HCT116 (cell line): Measurements from ENCODE around the gene TRRAP. TPM values are rescaled to one million over a fixed set of nuclear protein-coding genes. Genes with fewer than 3 reads are reported as not detected.

Source experiments
- ATAC-seq: fragments of 200-7000 bp; cut with Tn5 transposase; 2 replicates; pipeline ENCODE4 v1.9.1; 2020; ENCODE audit warnings: mild to moderate bottlenecking, moderate library complexity
- BruUV-seq: library from RNA; stranded (reverse); fragments of 400-500 nt; replicated peaks from 2 replicates; lab custom pipeline; 2021; lab: Mats Ljungman, UMichigan
- CTCF ChIA-PET: fragments of 300-600 bp; sonication (Branson Sonifier 250); formaldehyde crosslinking; loops from one replicate; lab custom pipeline; 2021; ENCODE audit warnings: antibody characterized with exemption; lab: Charles Lee
- POLR2A ChIA-PET: fragments of 300-600, 350-600 bp; sonication (Branson Sonifier 250); formaldehyde crosslinking; loops from one replicate; lab custom pipeline; 2021; ENCODE audit warnings: antibody characterized with exemption; lab: Charles Lee
- RAD21 ChIA-PET, 2 experiments: fragments of 300-600 bp; sonication (Branson Sonifier 250); formaldehyde crosslinking; loops; one replicate each; lab custom pipeline; 2023; ENCODE audit warnings: low total read pairs in 2 of 2; ENCODE audit not compliant: uncharacterized antibody in 2 of 2, unreplicated experiment in 2 of 2, low non-redundant PET in 1 of 2; lab: Charles Lee
- DNase-seq: peaks from one replicate; pipeline ENCODE4 v3.0.0-alpha.2; 2010; ENCODE audit warnings: low read depth, low spot score
- H2AFZ ChIP-seq: fragments of 200-600 bp; shearing (Covaris generic), sonication (generic); 2 replicates; pipeline ENCODE4 v1.6.1; 2017; ENCODE audit warnings: low read depth, mixed run types, mixed read lengths, antibody characterized with exemption, low read length; ENCODE audit not compliant: poor library complexity, severe bottlenecking
- H3K27ac ChIP-seq: 2 replicates; pipeline ENCODE4 v1.5.1; 2012; ENCODE audit warnings: low read depth, low read length
- H3K27me3 ChIP-seq: fragments of 200-600 bp; sonication (generic); 2 replicates; pipeline ENCODE4 v1.6.1; 2016; ENCODE audit warnings: mixed run types, low read length, mixed read lengths; ENCODE audit not compliant: insufficient read depth
- H3K36me3 ChIP-seq, 2 experiments: fragments of 200-500 bp in 1 of 2; fragments of 200-600 bp in 1 of 2; sonication (Bioruptor generic) in 1 of 2; sonication (generic) in 1 of 2; 2 replicates each; pipeline versions ENCODE4 v1.5.1 to v1.6.1; 2014 to 2016; ENCODE audit warnings: low read length in 2 of 2, inconsistent platforms in 1 of 2, mixed read lengths in 1 of 2, mixed run types in 1 of 2; ENCODE audit not compliant: insufficient read depth in 2 of 2, control insufficient read depth in 1 of 2
- H3K4me1 ChIP-seq, 2 experiments: fragments of 200-600 bp in 1 of 2; sonication (generic) in 1 of 2; 2 replicates each; pipeline versions ENCODE4 v1.5.1 to v1.6.1; 2012 to 2017; ENCODE audit warnings: low read length in 2 of 2, inconsistent platforms in 1 of 2, mild to moderate bottlenecking in 1 of 2, mixed read lengths in 1 of 2, mixed run types in 1 of 2, moderate library complexity in 1 of 2; ENCODE audit not compliant: insufficient read depth in 2 of 2, control insufficient read depth in 1 of 2
- H3K4me2 ChIP-seq: fragments of 200-600 bp; sonication (generic); 2 replicates; pipeline ENCODE4 v1.6.1; 2017; ENCODE audit warnings: mixed run types, low read length, mixed read lengths
- H3K4me3 ChIP-seq, 2 experiments: fragments of 200-600 bp in 1 of 2; sonication (generic) in 1 of 2; replicated peaks in 1 of 2; 2 replicates each; pipeline ENCODE4 v1.5.1; 2011 to 2016; ENCODE audit warnings: low read length in 2 of 2, control low read depth in 1 of 2, low read depth in 1 of 2, mild to moderate bottlenecking in 1 of 2, mixed read lengths in 1 of 2, mixed run types in 1 of 2
- H3K79me2 ChIP-seq: fragments of 200-600 bp; sonication (generic); 2 replicates; pipeline ENCODE4 v1.6.1; 2017; ENCODE audit warnings: mild to moderate bottlenecking, mixed run types, low read length, moderate library complexity, mixed read lengths; ENCODE audit not compliant: insufficient read depth
- H3K9ac ChIP-seq: fragments of 200-600 bp; sonication (generic); 2 replicates; pipeline ENCODE4 v1.6.1; 2016; ENCODE audit warnings: low read length, mixed read lengths
- H3K9me2 ChIP-seq: fragments of 200-600 bp; sonication (generic), shearing (Covaris generic); 2 replicates; pipeline ENCODE4 v1.6.1; 2017; ENCODE audit warnings: mixed run types, mild to moderate bottlenecking, moderate library complexity; ENCODE audit not compliant: insufficient read depth
- H3K9me3 ChIP-seq, 2 experiments: fragments of 200-500 bp in 1 of 2; fragments of 200-600 bp in 1 of 2; sonication (Bioruptor generic) in 1 of 2; sonication (generic) in 1 of 2; 2 replicates each; pipeline ENCODE4 v1.6.1; 2014 to 2017; ENCODE audit warnings: low read length in 2 of 2, mixed read lengths in 2 of 2, inconsistent platforms in 1 of 2, low read depth in 1 of 2, mild to moderate bottlenecking in 1 of 2, mixed run types in 1 of 2, moderate library complexity in 1 of 2; ENCODE audit not compliant: control insufficient read depth in 1 of 2, insufficient read depth in 1 of 2
- H4K20me1 ChIP-seq: fragments of 200-600 bp; sonication (generic), shearing (Covaris generic); 2 replicates; pipeline ENCODE4 v1.6.1; 2017; ENCODE audit warnings: mixed run types, mild to moderate bottlenecking, moderate library complexity; ENCODE audit not compliant: insufficient read depth
- CBX3 ChIP-seq: IDR thresholded peaks from 2 replicates; pipeline ENCODE4 v1.6.1; 2012; ENCODE audit warnings: low read depth
- EGR1 ChIP-seq: IDR thresholded peaks from 2 replicates; pipeline ENCODE4 v1.6.1; 2012; ENCODE audit warnings: low read depth
- RAD21 ChIP-seq: IDR thresholded peaks from 2 replicates; pipeline ENCODE4 v1.6.1; 2012; ENCODE audit warnings: low read depth, mild to moderate bottlenecking
- intact Hi-C: fragments of 100-400 bp; cut with micrococcal nuclease; formaldehyde crosslinking; loops from 2 replicates; pipeline ENCODE4 v1.10.0; 2022
- total RNA-seq: library from RNA; stranded (reverse); gene quantifications from one replicate; pipeline ENCODE4 v1.2.1, GENCODE V29; 2021; ENCODE audit not compliant: unreplicated experiment
- TF ChIP-seq, protein P1 (sequence below), 3 experiments: fragments of 200-600 bp in 1 of 3; sonication (generic) in 1 of 3; IDR thresholded peaks in 2 of 3; conservative IDR thresholded peaks in 1 of 3; 2 replicates each; pipeline ENCODE4 v1.5.1; 2012 to 2017; ENCODE audit warnings: low read depth in 2 of 3, low read length in 2 of 3, antibody characterized with exemption in 1 of 3, borderline replicate concordance in 1 of 3, control low read depth in 1 of 3, mild to moderate bottlenecking in 1 of 3, mixed read lengths in 1 of 3, mixed run types in 1 of 3, moderate library complexity in 1 of 3; ENCODE audit not compliant: insufficient read depth in 1 of 3
- TF ChIP-seq, protein P2 (sequence below): IDR thresholded peaks from 2 replicates; pipeline ENCODE4 v1.6.1; 2012; ENCODE audit warnings: low read depth

The TRRAP gene
- total RNA-seq, 1 experiment from 2014 or later: 44.5 TPM

DNA sequence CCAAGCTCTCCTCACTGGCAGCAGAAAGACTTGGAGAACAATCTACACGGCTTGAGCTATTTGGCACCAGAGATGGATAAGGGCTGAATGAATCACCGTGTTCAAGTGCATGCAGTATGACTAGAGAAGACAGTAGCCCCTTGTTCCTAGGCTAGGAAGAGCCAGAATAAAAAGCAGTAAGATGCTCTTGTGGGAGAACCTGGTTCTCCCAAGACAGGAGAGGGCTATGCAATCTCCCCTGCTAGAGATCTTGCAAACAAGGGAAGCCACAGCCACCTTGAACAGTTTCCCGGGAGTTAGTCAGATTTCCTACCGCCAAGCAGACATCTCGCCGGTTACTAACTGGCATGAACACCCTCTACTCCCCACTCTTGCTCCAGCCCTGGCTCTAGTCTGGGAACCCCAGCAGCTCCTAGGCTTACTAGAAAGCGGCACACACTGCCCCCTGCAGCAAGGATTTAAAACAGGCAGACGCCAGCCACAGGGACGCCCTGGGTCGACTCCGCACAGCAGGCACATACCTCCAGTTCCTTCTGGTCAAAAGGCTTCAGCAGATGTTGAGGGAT is 158.3 kb downstream of the TRRAP start:
- Histone ChIP-seq H3K27me3 (no peaks in the 10 kb centered on the region), H4K20me1 (no peaks in the 10 kb centered on the region), H3K9me2 (no peaks in the 10 kb centered on the region), H3K36me3 (peaks cover 20 to 53% of the 10 kb centered on the region in 2 experiments), H3K9me3 (no peaks in the 10 kb centered on the region), H3K79me2 (no peaks in the 10 kb centered on the region), H3K27ac (no peak overlapping the region), H3K9ac (no peak overlapping the region), H3K4me2 (no peak overlapping the region), H3K4me3 (no peak overlapping the region), H2AFZ (no peak overlapping the region), H3K4me1 (peaks cover 0 to 4% of the 10 kb centered on the region in 2 experiments; a peak in 1 of 4 replicates)
- DNase-seq (no peak), ATAC-seq (peak; percentile 73)
- CTCF ChIA-PET: interaction anchor here (0.7 to 1.5 kb wide), 4 partner anchors 11 to 278 kb away, joined by 3 to 6 read pairs (median 4); no protein-coding TSS in a partner anchor
- RAD21 ChIA-PET: interaction anchor here in 1 of 2 experiments (0.6 kb wide), 1 partner anchor 351 kb away, joined by 9 read pairs; no protein-coding TSS in a partner anchor
- intact Hi-C loops: no loop called here
- POLR2A ChIA-PET: no interaction called here
- BruUV-seq: no TSS peak
- TF ChIP-seq CBX3: no peak
- TF ChIP-seq EGR1: no peak
- TF ChIP-seq, protein P1, sequence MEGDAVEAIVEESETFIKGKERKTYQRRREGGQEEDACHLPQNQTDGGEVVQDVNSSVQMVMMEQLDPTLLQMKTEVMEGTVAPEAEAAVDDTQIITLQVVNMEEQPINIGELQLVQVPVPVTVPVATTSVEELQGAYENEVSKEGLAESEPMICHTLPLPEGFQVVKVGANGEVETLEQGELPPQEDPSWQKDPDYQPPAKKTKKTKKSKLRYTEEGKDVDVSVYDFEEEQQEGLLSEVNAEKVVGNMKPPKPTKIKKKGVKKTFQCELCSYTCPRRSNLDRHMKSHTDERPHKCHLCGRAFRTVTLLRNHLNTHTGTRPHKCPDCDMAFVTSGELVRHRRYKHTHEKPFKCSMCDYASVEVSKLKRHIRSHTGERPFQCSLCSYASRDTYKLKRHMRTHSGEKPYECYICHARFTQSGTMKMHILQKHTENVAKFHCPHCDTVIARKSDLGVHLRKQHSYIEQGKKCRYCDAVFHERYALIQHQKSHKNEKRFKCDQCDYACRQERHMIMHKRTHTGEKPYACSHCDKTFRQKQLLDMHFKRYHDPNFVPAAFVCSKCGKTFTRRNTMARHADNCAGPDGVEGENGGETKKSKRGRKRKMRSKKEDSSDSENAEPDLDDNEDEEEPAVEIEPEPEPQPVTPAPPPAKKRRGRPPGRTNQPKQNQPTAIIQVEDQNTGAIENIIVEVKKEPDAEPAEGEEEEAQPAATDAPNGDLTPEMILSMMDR (IDR thresholded peaks at IDR 0.05 in 2 of 3, conservative IDR thresholded peaks at IDR 0.05 in 1 of 3; ENCODE audit: borderline replicate concordance in 1 of 3, insufficient read depth in 1 of 3, low read depth in 2 of 3, low read length in 2 of 3): peak in 2 of 3 experiments; percentile 51 to 60; a peak in 3 of 6 replicates
- TF ChIP-seq, protein P2, sequence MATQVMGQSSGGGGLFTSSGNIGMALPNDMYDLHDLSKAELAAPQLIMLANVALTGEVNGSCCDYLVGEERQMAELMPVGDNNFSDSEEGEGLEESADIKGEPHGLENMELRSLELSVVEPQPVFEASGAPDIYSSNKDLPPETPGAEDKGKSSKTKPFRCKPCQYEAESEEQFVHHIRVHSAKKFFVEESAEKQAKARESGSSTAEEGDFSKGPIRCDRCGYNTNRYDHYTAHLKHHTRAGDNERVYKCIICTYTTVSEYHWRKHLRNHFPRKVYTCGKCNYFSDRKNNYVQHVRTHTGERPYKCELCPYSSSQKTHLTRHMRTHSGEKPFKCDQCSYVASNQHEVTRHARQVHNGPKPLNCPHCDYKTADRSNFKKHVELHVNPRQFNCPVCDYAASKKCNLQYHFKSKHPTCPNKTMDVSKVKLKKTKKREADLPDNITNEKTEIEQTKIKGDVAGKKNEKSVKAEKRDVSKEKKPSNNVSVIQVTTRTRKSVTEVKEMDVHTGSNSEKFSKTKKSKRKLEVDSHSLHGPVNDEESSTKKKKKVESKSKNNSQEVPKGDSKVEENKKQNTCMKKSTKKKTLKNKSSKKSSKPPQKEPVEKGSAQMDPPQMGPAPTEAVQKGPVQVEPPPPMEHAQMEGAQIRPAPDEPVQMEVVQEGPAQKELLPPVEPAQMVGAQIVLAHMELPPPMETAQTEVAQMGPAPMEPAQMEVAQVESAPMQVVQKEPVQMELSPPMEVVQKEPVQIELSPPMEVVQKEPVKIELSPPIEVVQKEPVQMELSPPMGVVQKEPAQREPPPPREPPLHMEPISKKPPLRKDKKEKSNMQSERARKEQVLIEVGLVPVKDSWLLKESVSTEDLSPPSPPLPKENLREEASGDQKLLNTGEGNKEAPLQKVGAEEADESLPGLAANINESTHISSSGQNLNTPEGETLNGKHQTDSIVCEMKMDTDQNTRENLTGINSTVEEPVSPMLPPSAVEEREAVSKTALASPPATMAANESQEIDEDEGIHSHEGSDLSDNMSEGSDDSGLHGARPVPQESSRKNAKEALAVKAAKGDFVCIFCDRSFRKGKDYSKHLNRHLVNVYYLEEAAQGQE: no peak
- peak; percentile 37 for TF ChIP-seq RAD21
